GM04504 (cell line): Measurements from ENCODE around the gene TGFB1I1.
"Not testable (repeated sequence)": the region's sequence is repeated elsewhere in the genome, so short reads cannot be mapped to it uniquely, and the experiment has no call there.

ENCODE experiments used
- DNase-seq: peaks from one replicate; pipeline ENCODE4 v3.0.0-alpha.2; 2012; ENCODE audit warnings: low read depth

TGFB1I1 gene

GRCh38 chr16:31471241-31471874, 594 bp upstream of the TGFB1I1 start:
- DNase-seq: no peak

- peak; percentile 80 for DNase-seq
Measured at GRCh38 chr16:31472709-31473203, 804 bp downstream of the TGFB1I1 start.

DNA sequence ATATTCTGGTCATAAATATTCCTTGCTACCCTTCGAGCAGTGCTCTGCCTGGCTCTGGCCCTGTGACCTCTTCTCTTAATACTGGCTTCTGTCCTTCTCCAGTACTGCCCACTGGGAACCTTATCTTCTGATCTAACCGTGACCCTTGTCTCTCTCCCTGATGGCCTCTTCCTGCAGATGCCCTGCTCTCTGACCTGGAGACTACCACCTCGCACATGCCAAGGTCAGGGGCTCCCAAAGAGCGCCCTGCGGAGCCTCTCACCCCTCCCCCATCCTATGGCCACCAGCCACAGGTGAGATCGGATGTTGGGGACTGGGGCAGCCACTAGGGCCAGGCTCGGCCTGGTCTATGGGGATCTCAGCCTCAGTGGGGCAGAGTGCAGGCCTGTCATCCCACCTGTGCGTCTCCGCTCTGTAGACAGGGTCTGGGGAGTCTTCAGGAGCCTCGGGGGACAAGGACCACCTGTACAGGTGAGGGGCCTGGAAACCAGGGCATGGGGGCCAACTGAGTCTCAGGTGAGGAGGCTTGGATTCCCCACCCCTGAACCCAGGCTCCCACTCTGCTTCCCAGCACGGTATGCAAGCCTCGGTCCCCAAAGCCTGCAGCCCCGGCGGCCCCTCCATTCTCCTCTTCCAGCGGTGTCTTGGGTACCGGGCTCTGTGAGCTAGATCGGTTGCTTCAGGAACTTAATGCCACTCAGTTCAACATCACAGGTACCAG, 1.5 kb downstream of the TGFB1I1 start:
- DNase-seq: no peak

GRCh38 chr16:31474173-31474714, 2.3 kb downstream of the TGFB1I1 start:
- DNase-seq: peak; percentile 94

- no peak for DNase-seq
Measured at GRCh38 chr16:31474773-31475738, 3.1 kb downstream of the TGFB1I1 start.

DNA sequence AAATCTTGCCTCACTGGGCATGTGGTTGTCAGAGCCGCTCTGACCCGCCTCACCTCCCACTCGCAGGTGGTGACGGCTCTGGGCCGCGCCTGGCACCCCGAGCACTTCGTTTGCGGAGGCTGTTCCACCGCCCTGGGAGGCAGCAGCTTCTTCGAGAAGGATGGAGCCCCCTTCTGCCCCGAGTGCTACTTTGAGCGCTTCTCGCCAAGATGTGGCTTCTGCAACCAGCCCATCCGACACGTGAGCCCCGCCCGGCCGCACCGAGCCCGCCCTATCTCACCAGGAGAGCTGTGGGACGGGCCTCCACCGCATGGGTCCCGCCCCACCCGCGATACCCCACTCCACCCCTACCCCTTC, 4.0 kb downstream of the TGFB1I1 start:
- no peak for DNase-seq

GRCh38 chr16:31476303-31477219, 4.6 kb downstream of the TGFB1I1 start:
- DNase-seq: no peak

- DNase-seq: no peak
Measured at GRCh38 chr16:31477220-31478216, 5.6 kb downstream of the TGFB1I1 start.

- DNase-seq: no peak
Measured at GRCh38 chr16:31478956-31479355, 7.0 kb downstream of the TGFB1I1 start.

- DNase-seq: no peak
Measured at GRCh38 chr16:31479751-31480150, 7.8 kb downstream of the TGFB1I1 start.

- no peak for DNase-seq
Measured at GRCh38 chr16:31480851-31481536, 9.0 kb downstream of the TGFB1I1 start.

GRCh38 chr16:31483081-31483480, 11.1 kb downstream of the TGFB1I1 start, which contains the start of gene SLC5A2:
SLC5A2 (plus strand) TSS chr16:31483123; CDS start chr16:31483137, 14 bp downstream.
- DNase-seq: no peak

DNA sequence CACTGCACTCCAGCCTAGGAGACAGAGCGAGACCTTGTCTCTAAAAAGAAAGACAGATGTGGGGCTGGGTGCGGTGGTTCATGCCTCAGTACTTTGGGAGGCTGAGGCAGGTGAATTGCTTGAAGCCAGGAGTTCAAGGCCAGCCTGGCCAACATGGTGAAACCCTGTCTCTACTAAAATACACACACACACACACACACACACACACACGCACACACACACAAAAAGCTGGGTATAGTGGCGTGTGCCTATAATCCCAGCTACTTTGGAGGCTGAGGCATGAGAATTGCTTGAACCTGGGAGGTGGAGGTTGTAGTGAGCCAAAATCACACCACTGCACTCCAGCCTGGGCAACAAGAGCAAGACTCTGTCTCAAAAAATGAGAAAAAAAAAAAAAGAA, 12.1 kb downstream of the TGFB1I1 start:
- not testable (repeated sequence) for DNase-seq

DNA sequence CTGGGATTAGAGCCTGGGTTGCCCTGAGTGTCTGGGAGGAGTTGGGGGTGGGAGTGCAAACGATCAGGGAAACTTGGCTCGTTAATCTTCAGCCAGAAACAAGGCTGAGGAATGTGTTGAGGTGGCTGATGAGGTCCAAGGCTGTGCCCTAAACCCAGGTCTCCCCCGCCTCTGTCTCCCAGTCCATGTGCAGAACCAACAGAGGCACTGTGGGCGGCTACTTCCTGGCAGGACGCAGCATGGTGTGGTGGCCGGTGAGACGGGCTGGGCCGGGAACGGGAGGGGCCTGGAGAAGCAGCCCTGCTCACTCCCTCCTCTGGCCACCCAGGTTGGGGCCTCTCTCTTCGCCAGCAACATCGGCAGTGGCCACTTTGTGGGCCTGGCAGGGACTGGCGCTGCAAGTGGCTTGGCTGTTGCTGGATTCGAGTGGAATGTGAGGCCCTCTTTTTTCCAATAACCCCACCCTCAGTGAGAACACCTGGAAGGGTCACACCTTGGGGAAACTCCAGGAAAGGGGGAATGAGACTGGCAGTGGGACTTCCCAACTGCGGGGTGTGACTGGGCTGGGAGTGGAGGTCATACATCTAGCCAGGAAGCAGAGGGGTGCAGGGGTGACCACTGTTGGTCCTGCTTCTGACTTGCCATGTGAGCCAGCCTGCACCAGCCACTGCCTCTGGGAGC, 12.7 kb downstream of the TGFB1I1 start:
- no peak for DNase-seq

- DNase-seq: no peak
Measured at GRCh38 chr16:31485571-31485970, 13.6 kb downstream of the TGFB1I1 start.

DNA sequence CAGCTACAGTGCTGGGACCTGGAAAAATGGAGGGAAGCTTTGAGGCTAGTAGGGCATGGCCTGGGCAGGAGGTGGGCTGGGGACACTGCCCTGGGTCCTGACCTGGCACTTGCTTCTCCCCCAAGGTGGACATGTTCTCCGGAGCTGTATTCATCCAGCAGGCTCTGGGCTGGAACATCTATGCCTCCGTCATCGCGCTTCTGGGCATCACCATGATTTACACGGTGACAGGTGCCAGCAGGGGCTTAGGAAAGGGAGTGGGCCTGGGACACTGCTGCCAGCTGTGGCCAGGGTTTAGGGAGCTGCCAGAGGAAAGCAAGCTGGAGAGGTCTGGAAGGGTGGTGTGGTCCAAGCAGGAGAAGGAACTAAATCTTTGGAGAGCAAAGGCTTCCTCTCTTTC, 14.1 kb downstream of the TGFB1I1 start:
- no peak for DNase-seq

DNA sequence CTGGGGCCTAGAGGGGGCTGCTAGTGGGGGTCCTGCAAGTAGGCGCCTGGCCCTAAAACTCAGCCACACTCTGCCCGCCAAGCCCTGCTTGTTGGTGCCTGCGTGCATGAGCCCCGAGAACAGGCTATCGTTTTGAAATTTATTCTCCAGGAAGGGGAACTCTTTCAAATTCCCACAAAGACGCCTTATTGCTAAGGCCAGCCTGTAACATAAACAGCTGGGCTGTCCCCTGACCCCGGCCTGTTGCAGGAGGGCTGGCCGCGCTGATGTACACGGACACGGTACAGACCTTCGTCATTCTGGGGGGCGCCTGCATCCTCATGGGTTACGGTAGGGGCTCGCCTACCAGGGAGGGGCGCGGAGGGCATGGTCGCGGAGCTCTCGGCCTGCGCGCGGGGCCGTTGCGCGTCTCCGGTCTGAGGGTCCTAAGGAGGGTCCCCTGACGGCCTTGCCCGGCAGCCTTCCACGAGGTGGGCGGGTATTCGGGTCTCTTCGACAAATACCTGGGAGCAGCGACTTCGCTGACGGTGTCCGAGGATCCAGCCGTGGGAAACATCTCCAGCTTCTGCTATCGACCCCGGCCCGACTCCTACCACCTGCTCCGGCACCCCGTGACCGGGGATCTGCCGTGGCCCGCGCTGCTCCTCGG, 15.2 kb downstream of the TGFB1I1 start:
- DNase-seq: no peak
